Fibroblast of lung (primary cell): Measurements from ENCODE around the gene UACA. TPM values are rescaled to one million over a fixed set of nuclear protein-coding genes. Genes with fewer than 3 reads are reported as not detected.

Source experiments
- DNase-seq, 2 donors: peaks; one replicate each; pipeline versions ENCODE4 v3.0.0 to v3.0.0-alpha.2; 2010; ENCODE audit warnings: low read depth in 2 of 2
- H2AFZ ChIP-seq: 2 replicates; pipeline ENCODE4 v1.5.1; 2012; ENCODE audit warnings: low read length, control low read depth, inconsistent platforms
- H3K27ac ChIP-seq: 2 replicates; pipeline ENCODE4 v1.5.1; 2011; ENCODE audit warnings: low read length, control low read depth; ENCODE audit not compliant: insufficient read depth
- H3K27me3 ChIP-seq: 2 replicates; pipeline ENCODE4 v1.5.1; 2011; ENCODE audit warnings: mild to moderate bottlenecking, low read length; ENCODE audit not compliant: control insufficient read depth, insufficient read depth
- H3K36me3 ChIP-seq: 2 replicates; pipeline ENCODE4 v1.5.1; 2011; ENCODE audit warnings: low read length; ENCODE audit not compliant: control insufficient read depth, insufficient read depth
- H3K4me1 ChIP-seq: 2 replicates; pipeline ENCODE4 v1.5.1; 2011; ENCODE audit warnings: low read length; ENCODE audit not compliant: control insufficient read depth, insufficient read depth; ENCODE audit errors: extremely low read depth
- H3K4me2 ChIP-seq: 2 replicates; pipeline ENCODE4 v1.5.1; 2011; ENCODE audit warnings: low read length, control low read depth; ENCODE audit not compliant: insufficient read depth; ENCODE audit errors: extremely low read depth
- H3K4me3 ChIP-seq, 4 experiments: fragments of 200-600 bp in 1 of 4; sonication (generic) in 1 of 4; replicated peaks in 1 of 4; 2 replicates each; pipeline ENCODE4 v1.5.1; 2011 to 2016; ENCODE audit warnings: low read length in 4 of 4, low read depth in 3 of 4, mild to moderate bottlenecking in 3 of 4, control low read depth in 2 of 4, inconsistent platforms in 1 of 4, mixed read lengths in 1 of 4; ENCODE audit not compliant: insufficient read depth in 1 of 4; ENCODE audit errors: control extremely low read depth in 1 of 4
- H3K79me2 ChIP-seq: 2 replicates; pipeline ENCODE4 v1.5.1; 2012; ENCODE audit warnings: mild to moderate bottlenecking, low read length, inconsistent platforms; ENCODE audit not compliant: control insufficient read depth, insufficient read depth
- H3K9ac ChIP-seq: 2 replicates; pipeline ENCODE4 v1.5.1; 2011; ENCODE audit warnings: mild to moderate bottlenecking, low read length, control low read depth; ENCODE audit not compliant: insufficient read depth
- H3K9me3 ChIP-seq: 2 replicates; pipeline ENCODE4 v1.5.1; 2012; ENCODE audit warnings: low read depth, low read length; ENCODE audit not compliant: control insufficient read depth, insufficient read depth
- H4K20me1 ChIP-seq: 2 replicates; pipeline ENCODE4 v1.5.1; 2011; ENCODE audit warnings: low read length; ENCODE audit not compliant: control insufficient read depth, insufficient read depth; ENCODE audit errors: extremely low read depth
- CTCF ChIP-seq, 2 donors: IDR thresholded peaks in 1 of 2; conservative IDR thresholded peaks in 1 of 2; 1 replicate in 1 of 2; 2 replicates in 1 of 2; pipeline ENCODE4 v1.5.1; 2011 to 2012; ENCODE audit warnings: low read length in 2 of 2, control low read depth in 1 of 2, inconsistent platforms in 1 of 2, low read depth in 1 of 2, mild to moderate bottlenecking in 1 of 2
- EZH2 ChIP-seq: IDR thresholded peaks from 2 replicates; pipeline ENCODE4 v1.5.1; 2012; ENCODE audit warnings: low read length, control low read depth, mild to moderate bottlenecking; ENCODE audit errors: missing control alignments
- polyA plus RNA-seq, 2 donors: library from polyadenylated mRNA; depleted of rRNA in 1 of 2; stranded (reverse) in 1 of 2; unstranded in 1 of 2; fragments of >200 nt; gene quantifications; 2 replicates each; pipeline ENCODE4 v1.2.1, GENCODE V29; 2011 to 2012; ENCODE audit warnings: missing spikeins in 1 of 2
- total RNA-seq: library from RNA; depleted of rRNA; stranded (reverse); fragments of >200 nt; gene quantifications from 2 replicates; pipeline ENCODE4 v1.2.1, GENCODE V29; 2014

The UACA gene
- total and polyA plus RNA-seq, 2 donors (not counting 1 experiment from before 2014, with no cell fraction given) = 170 to 187 TPM

- TF ChIP-seq CTCF (conservative IDR thresholded peaks at IDR 0.05 in 1 of 2, IDR thresholded peaks at IDR 0.05 in 1 of 2; ENCODE audit: low read depth in 1 of 2, low read length in 2 of 2) = no peak
- no peak overlapping the region for H3K27ac ChIP-seq
- peak; percentile 69 to 82 for DNase-seq
- no peaks in the 10 kb centered on the region for H3K9me3 ChIP-seq
- H3K9ac ChIP-seq = no peak overlapping the region
- H2AFZ ChIP-seq = no peak overlapping the region
- peaks cover 7% of the 10 kb centered on the region for H3K4me1 ChIP-seq
- H3K4me2 ChIP-seq = no peak overlapping the region
- no peaks in the 10 kb centered on the region for H3K27me3 ChIP-seq
- H4K20me1 ChIP-seq = no peaks in the 10 kb centered on the region
- H3K79me2 ChIP-seq = no peaks in the 10 kb centered on the region
- peaks cover 2% of the 10 kb centered on the region for H3K36me3 ChIP-seq
- H3K4me3 ChIP-seq = no peak overlapping the region
Observed at GRCh38 chr15:70608144-70608543, 155.2 kb downstream of the UACA start.

GRCh38 chr15:70605606-70606410 is 157.6 kb downstream of the UACA start:
- DNase-seq = peak; percentile 90
- Histone ChIP-seq H3K4me3 (no peak overlapping the region), H3K4me2 (no peak overlapping the region), H3K27ac (no peak overlapping the region), H4K20me1 (no peaks in the 10 kb centered on the region), H3K27me3 (no peaks in the 10 kb centered on the region), H3K9ac (no peak overlapping the region), H3K9me3 (no peaks in the 10 kb centered on the region), H3K36me3 (peaks cover 2% of the 10 kb centered on the region), H3K4me1 (peaks cover 7% of the 10 kb centered on the region), H2AFZ (no peak overlapping the region), H3K79me2 (no peaks in the 10 kb centered on the region)
- TF ChIP-seq EZH2 (no peak), CTCF (conservative IDR thresholded peaks at IDR 0.05 in 1 of 2, IDR thresholded peaks at IDR 0.05 in 1 of 2; ENCODE audit: low read depth in 1 of 2, low read length in 2 of 2) (no peak)

- H3K79me2 ChIP-seq = no peaks in the 10 kb centered on the region
- no peaks in the 10 kb centered on the region for H3K27me3 ChIP-seq
- H3K4me3 ChIP-seq = no peak overlapping the region
- H3K4me1 ChIP-seq = peaks cover 7% of the 10 kb centered on the region
- peak in 1 of 2 donors; percentile 43 for DNase-seq
- no peaks in the 10 kb centered on the region for H4K20me1 ChIP-seq
- H3K9ac ChIP-seq = no peak overlapping the region
- peak overlapping the region; percentile 30 for H2AFZ ChIP-seq
- no peak overlapping the region for H3K27ac ChIP-seq
- H3K9me3 ChIP-seq = no peaks in the 10 kb centered on the region
- H3K36me3 ChIP-seq = peaks cover 2% of the 10 kb centered on the region
- TF ChIP-seq CTCF (conservative IDR thresholded peaks at IDR 0.05 in 1 of 2, IDR thresholded peaks at IDR 0.05 in 1 of 2; ENCODE audit: low read depth in 1 of 2, low read length in 2 of 2) (peak in 1 of 2 donors; percentile 24), EZH2 (no peak)
- peak overlapping the region; percentile 26 for H3K4me2 ChIP-seq
Observed at GRCh38 chr15:70604666-70605315, 158.6 kb downstream of the UACA start.

Other genes starting within 250 kb of the UACA start
- 72.9 and 108 TPM in 2 replicates for gene LARP6, start 90.6 kb upstream of the UACA start, total RNA-seq
- 160 and 273 TPM in 2 replicates for gene LARP6, start 90.6 kb upstream of the UACA start, polyA plus RNA-seq
- 2.3 and 5.0 TPM in 2 replicates for gene THAP10, start 128.9 kb upstream of the UACA start, total RNA-seq
- gene THAP10, start 128.9 kb upstream of the UACA start, polyA plus RNA-seq = 4.6 and 7.9 TPM in 2 replicates
- gene LRRC49, start 129.3 kb upstream of the UACA start, total RNA-seq = 20.5 and 31.5 TPM in 2 replicates
- 10.0 and 16.2 TPM in 2 replicates for gene LRRC49, start 129.3 kb upstream of the UACA start, polyA plus RNA-seq